MM.1S (cell line): ENCODE results near the gene NAALADL2.

ENCODE experiments used
- CTCF ChIP-seq: fragments of 300-600 bp; sonication (generic); IDR thresholded peaks from 2 replicates; pipeline ENCODE4 v1.5.1; 2016; ENCODE audit warnings: antibody characterized with exemption, low read length, mixed read lengths
- EZH2phosphoT487 ChIP-seq: fragments of 300-600 bp; sonication (generic); IDR thresholded peaks from 2 replicates; pipeline ENCODE4 v1.6.1; 2018; ENCODE audit warnings: antibody characterized with exemption, low read length

DNA sequence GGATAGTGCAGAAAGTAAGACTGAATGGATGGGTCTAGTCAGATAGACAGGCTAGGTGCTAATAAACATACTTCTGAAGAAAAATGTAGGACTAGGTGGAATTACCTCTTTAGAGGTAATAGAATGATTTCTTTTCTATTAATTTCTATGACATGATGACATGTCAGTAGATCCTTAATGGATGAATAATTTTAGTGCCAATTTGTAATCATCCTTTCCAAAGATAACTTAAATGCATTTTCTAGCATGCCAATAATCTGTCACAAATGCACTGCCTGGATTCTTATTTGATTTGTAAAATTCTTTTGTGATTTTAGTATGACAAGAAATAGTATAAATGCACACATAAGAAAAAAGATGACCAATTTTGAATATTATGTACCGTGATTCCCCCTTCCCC is 356.7 kb downstream of the NAALADL2 start:
- TF ChIP-seq CTCF (no peak), EZH2phosphoT487 (no peak)
